HCT116 (cell line): Measurements from ENCODE around the gene BLID.

Source experiments
- CBX3 ChIP-seq: IDR thresholded peaks from 2 replicates; pipeline ENCODE4 v1.6.1; 2012; ENCODE audit warnings: low read depth
- EGR1 ChIP-seq: IDR thresholded peaks from 2 replicates; pipeline ENCODE4 v1.6.1; 2012; ENCODE audit warnings: low read depth
- EZH2 ChIP-seq: fragments of 200-600 bp; sonication (generic); IDR thresholded peaks from 2 replicates; pipeline ENCODE4 v1.6.1; 2017; ENCODE audit warnings: antibody characterized with exemption, mixed run types
- JUND ChIP-seq: IDR thresholded peaks from 2 replicates; pipeline ENCODE4 v1.6.1; 2012
- POLR2A ChIP-seq: IDR thresholded peaks from 2 replicates; pipeline ENCODE4 v1.7.0; 2011; ENCODE audit warnings: borderline replicate concordance; ENCODE audit not compliant: insufficient read depth, insufficient read length; ENCODE audit errors: extremely low read depth
- POLR2AphosphoS5 ChIP-seq: IDR thresholded peaks from 2 replicates; pipeline ENCODE4 v1.6.1; 2011; ENCODE audit warnings: mild to moderate bottlenecking, low read depth, low read length, moderate library complexity
- SP1 ChIP-seq: IDR thresholded peaks from 2 replicates; pipeline ENCODE4 v1.6.1; 2012; ENCODE audit warnings: low read depth
- TCF7L2 ChIP-seq: IDR thresholded peaks from 2 replicates; pipeline ENCODE4 v1.7.0; 2011; ENCODE audit warnings: borderline replicate concordance, inconsistent platforms; ENCODE audit not compliant: insufficient read depth, insufficient read length; ENCODE audit errors: extremely low read depth
- TF ChIP-seq, protein P1 (sequence below), 3 experiments: fragments of 200-600 bp in 1 of 3; sonication (generic) in 1 of 3; IDR thresholded peaks in 2 of 3; conservative IDR thresholded peaks in 1 of 3; 2 replicates each; pipeline ENCODE4 v1.5.1; 2012 to 2017; ENCODE audit warnings: low read depth in 2 of 3, low read length in 2 of 3, antibody characterized with exemption in 1 of 3, borderline replicate concordance in 1 of 3, control low read depth in 1 of 3, mild to moderate bottlenecking in 1 of 3, mixed read lengths in 1 of 3, mixed run types in 1 of 3, moderate library complexity in 1 of 3; ENCODE audit not compliant: insufficient read depth in 1 of 3
- TF ChIP-seq, protein P2 (sequence below): IDR thresholded peaks from 2 replicates; pipeline ENCODE4 v1.6.1; 2012
- TF ChIP-seq, protein P3 (sequence below): IDR thresholded peaks from 2 replicates; pipeline ENCODE4 v1.6.1; 2012; ENCODE audit warnings: low read depth
- TF ChIP-seq, protein P4 (sequence below): IDR thresholded peaks from 2 replicates; pipeline ENCODE4 v1.6.1; 2012

DNA sequence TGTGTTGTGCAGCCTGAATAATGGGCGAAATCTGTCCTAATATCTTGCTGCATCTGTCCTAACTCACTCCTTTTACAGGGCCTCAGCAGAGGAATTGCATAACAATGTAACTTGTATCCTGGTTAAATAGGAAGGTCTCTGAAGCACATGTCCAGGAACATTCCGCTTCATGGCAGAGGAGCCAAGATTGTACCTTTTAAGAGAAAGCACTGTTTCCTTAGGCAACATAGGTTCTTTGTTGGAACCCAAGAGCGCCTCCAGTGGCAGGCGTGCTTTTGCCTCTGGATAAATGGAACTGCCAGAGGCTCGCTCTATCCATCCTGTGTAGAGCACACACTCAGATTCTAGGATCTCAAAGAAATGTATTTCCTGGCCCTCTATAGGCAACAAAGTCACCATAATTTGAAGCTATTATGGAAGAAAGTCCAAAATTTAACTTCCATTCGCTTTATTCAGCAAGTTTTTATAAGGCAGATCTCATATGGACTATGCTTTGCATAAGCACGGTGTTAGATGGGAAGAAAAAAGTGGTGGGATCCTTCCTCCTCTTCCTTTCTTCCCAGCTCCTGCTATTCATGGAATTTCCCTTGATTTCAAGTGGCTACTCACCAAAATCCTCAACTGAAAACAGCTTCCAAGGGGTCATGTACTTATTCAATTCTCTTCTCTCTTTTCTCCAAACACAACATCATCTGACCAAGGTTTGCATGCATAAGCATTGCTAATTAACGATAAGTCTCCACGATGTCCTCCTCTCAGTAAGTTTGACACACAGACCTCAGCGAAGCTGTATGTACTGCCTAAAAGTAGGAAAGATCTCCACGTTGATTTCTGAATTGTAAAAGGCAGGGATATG lies at the start of gene BLID:
- TF ChIP-seq, protein P1, sequence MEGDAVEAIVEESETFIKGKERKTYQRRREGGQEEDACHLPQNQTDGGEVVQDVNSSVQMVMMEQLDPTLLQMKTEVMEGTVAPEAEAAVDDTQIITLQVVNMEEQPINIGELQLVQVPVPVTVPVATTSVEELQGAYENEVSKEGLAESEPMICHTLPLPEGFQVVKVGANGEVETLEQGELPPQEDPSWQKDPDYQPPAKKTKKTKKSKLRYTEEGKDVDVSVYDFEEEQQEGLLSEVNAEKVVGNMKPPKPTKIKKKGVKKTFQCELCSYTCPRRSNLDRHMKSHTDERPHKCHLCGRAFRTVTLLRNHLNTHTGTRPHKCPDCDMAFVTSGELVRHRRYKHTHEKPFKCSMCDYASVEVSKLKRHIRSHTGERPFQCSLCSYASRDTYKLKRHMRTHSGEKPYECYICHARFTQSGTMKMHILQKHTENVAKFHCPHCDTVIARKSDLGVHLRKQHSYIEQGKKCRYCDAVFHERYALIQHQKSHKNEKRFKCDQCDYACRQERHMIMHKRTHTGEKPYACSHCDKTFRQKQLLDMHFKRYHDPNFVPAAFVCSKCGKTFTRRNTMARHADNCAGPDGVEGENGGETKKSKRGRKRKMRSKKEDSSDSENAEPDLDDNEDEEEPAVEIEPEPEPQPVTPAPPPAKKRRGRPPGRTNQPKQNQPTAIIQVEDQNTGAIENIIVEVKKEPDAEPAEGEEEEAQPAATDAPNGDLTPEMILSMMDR (IDR thresholded peaks at IDR 0.05 in 2 of 3, conservative IDR thresholded peaks at IDR 0.05 in 1 of 3; ENCODE audit: borderline replicate concordance in 1 of 3, insufficient read depth in 1 of 3, low read depth in 2 of 3, low read length in 2 of 3) = peak in 2 of 3 experiments; percentile 70 to 81; a peak in 4 of 6 replicates
- TF ChIP-seq, protein P2, sequence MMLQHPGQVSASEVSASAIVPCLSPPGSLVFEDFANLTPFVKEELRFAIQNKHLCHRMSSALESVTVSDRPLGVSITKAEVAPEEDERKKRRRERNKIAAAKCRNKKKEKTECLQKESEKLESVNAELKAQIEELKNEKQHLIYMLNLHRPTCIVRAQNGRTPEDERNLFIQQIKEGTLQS = no peak
- TF ChIP-seq, protein P3, sequence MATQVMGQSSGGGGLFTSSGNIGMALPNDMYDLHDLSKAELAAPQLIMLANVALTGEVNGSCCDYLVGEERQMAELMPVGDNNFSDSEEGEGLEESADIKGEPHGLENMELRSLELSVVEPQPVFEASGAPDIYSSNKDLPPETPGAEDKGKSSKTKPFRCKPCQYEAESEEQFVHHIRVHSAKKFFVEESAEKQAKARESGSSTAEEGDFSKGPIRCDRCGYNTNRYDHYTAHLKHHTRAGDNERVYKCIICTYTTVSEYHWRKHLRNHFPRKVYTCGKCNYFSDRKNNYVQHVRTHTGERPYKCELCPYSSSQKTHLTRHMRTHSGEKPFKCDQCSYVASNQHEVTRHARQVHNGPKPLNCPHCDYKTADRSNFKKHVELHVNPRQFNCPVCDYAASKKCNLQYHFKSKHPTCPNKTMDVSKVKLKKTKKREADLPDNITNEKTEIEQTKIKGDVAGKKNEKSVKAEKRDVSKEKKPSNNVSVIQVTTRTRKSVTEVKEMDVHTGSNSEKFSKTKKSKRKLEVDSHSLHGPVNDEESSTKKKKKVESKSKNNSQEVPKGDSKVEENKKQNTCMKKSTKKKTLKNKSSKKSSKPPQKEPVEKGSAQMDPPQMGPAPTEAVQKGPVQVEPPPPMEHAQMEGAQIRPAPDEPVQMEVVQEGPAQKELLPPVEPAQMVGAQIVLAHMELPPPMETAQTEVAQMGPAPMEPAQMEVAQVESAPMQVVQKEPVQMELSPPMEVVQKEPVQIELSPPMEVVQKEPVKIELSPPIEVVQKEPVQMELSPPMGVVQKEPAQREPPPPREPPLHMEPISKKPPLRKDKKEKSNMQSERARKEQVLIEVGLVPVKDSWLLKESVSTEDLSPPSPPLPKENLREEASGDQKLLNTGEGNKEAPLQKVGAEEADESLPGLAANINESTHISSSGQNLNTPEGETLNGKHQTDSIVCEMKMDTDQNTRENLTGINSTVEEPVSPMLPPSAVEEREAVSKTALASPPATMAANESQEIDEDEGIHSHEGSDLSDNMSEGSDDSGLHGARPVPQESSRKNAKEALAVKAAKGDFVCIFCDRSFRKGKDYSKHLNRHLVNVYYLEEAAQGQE = no peak
- TF ChIP-seq EZH2 = no peak
- no peak; the same call in 1 of the 2 replicates for TF ChIP-seq POLR2AphosphoS5
- no peak for TF ChIP-seq CBX3
- TF ChIP-seq, protein P4, sequence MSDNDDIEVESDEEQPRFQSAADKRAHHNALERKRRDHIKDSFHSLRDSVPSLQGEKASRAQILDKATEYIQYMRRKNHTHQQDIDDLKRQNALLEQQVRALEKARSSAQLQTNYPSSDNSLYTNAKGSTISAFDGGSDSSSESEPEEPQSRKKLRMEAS = no peak
- no peak for TF ChIP-seq POLR2A
- TF ChIP-seq TCF7L2 = no peak
- no peak for TF ChIP-seq EGR1
- TF ChIP-seq SP1 = 0 out of 2 replicates have a peak, but pooled peaks have one; percentile 19
- TF ChIP-seq JUND = no peak
